Amygdala (tissue), 56 donors: ENCODE data around the gene CRNKL1.

ENCODE experiments used
- DNase-seq, 56 donors: peaks; one replicate each; lab custom pipeline; 2025; lab: John Stamatoyannopoulos, UW

The CRNKL1 gene

GRCh38 chr20:20052074-20052970 lies at the start of gene CRNKL1, which contains the start of gene CFAP61:
Gene CRNKL1 (minus strand): TSS chr20:20052466. CDS start chr20:20052342, 124 bp downstream.
Gene CFAP61 (plus strand): TSS chr20:20052532. CDS start chr20:20056654, 4,122 bp downstream.
- peak; percentile 81 to 99 (median 94) for DNase-seq

DNA sequence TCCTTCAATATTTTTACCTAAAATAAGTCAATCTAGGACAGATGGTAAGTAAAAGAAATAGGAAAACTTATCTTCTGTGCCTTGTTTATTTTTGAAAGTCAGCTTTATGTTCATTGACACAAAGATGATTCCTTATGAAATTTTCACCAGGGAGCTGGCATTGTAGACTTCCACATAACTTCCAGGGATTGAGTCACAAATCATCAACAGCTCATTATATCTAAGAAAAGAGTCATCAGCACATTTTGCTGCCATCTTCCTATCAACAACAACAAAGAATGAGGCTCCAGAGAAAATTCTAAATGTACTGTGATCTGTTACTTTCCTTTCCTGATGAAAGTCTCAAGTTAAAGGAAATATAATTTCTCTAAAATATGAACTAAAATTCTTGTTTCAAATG lies 48.6 kb upstream of the CRNKL1 start:
- no peak for DNase-seq

- peak in 3 of 56 donors; percentile 5 to 16 (median 5) for DNase-seq
These were observed 44.2 kb upstream of the CRNKL1 start for GRCh38 chr20:20096421-20096820.

DNA sequence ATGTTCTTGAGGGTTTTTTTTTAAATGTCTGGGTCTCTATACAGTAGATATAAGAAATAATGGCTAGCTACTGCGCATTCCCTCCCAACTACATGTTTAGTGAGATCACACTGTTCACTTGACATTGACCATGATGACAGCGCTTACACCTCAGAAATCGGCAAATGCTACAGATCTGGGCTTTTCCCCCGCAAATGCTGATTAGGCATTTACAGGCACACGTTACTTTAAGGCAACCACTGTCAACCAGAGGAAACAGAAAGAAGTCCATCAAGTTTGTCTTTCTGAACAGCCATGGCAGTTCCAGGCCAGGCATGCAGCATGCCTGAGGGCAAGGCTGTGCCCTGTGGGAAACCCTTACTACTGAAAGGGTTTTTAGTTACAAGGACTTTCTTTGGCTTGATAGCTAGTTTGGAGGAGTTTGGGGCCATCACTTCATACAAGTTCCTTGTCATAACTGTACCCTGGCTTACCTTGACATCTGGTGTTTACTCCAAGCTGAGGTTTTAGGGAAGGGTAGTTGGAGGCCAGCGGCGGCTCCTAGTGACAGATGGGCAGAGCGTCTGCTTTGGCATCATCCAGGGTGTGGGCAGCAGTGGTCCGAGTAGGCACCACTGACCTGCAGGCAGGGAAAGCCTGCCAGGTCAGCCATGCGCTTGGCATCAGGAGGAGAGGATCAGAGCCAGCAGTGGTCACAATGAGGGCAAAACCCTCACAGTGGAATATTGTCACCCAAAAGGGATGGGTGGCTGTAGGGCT lies 43.0 kb upstream of the CRNKL1 start:
- no peak for DNase-seq

DNA sequence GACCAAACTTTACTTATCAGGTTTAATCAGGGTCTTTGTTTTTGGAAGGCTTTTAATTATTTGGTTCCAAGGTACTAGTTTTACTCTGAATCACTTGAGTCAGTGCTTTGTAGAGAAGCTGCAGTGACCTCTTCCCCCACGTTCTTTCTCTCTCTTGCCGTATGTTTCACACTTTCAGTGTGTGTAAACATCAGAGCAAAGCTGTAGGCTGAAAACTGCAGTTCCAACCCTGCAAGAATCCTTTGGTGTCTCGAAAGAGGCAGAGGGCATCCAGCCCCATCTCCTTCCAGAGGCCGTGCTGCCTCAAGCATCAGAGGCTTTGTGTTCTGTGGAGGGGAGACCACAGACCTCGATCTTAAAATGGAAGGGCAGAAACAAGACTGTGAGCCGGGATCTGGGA lies 42.1 kb upstream of the CRNKL1 start:
- no peak for DNase-seq

GRCh38 chr20:20092827-20093226 lies 40.6 kb upstream of the CRNKL1 start:
- DNase-seq: no peak

- no peak for DNase-seq
These were observed 37.7 kb upstream of the CRNKL1 start for GRCh38 chr20:20089939-20090338.

DNA sequence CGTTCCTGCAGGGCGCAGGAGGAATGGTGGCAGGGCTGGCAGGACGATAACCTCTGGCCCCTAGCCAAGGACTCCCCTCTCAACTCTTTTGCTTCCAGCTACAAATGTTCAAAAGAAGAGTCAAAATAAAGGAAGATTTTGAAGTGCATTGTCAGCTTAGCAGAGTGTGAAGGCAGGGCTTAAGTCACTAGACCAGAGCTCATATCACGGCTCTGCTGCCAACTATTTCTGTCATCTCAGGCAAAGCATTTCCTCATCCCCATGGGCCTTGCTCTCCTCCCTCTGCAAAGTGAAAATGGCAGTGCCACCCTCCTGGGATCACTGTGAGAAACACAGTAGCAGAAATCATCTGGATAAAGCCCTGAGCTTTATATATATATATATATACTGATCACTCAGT lies 36.8 kb upstream of the CRNKL1 start:
- no peak for DNase-seq

- DNase-seq: no peak
These were observed 33.5 kb upstream of the CRNKL1 start for GRCh38 chr20:20085812-20086211.

DNA sequence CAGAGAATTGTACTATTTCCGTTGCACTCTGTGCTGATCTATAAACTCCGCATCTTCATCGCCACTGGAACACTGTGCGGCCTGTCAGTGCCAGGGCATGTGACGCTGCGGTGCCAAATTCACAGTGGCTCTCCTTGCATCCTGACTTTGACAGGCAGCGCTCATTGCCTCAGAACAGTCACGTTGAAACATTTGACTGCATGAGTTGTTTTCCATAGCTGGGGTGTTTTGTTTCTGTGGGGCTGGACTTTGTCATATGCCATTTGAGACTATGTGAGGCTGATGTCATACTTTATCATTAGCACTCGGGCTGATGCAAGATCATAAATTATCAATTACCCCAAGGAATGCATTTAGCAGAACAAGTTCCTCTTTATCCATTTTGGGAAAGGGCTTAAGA lies 32.8 kb upstream of the CRNKL1 start:
- no peak for DNase-seq

DNA sequence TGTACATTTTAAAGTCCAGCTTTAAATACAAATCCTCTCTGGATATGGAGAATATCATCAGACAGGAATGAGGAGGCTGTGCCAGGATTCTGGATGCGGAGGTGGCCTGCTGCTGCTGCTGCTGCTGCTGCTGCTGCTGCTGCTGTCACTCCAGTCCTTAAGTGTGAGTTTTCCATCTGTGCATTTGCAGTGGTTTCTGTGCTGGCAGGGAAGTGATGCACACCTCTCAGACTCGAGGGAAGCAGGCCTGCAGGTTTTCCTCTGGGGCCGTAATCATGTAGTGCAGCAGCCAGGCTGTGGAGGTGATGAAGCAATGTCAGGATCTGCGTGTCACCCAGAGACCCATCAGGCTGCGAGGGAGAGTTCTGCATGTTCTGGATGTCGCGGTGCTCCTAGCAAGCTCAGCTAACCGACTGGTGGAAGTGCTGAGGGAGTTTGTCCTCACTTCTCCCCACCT lies 32.1 kb upstream of the CRNKL1 start:
- DNase-seq: peak in 3 of 56 donors; percentile 8 to 41 (median 11)

DNA sequence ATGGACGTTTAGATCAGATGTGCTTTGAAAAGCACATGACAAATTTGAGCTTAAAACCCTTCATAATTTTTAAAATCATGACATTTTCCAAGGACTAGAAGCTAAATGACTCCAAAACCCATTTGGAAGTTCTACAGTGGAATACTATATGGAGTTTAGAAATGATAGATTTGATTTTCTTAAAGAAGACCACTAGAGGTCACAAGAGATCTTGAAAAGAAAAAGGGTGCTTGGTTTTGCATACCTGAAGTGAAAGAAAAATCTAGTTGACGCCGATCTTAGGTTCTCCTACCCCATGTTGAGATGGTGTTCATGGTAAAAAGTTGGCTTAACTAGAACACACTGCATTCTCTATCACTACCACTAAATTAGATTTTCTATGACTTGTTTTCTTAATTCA lies 31.5 kb upstream of the CRNKL1 start:
- DNase-seq: peak in 1 of 56 donors; percentile 28

DNA sequence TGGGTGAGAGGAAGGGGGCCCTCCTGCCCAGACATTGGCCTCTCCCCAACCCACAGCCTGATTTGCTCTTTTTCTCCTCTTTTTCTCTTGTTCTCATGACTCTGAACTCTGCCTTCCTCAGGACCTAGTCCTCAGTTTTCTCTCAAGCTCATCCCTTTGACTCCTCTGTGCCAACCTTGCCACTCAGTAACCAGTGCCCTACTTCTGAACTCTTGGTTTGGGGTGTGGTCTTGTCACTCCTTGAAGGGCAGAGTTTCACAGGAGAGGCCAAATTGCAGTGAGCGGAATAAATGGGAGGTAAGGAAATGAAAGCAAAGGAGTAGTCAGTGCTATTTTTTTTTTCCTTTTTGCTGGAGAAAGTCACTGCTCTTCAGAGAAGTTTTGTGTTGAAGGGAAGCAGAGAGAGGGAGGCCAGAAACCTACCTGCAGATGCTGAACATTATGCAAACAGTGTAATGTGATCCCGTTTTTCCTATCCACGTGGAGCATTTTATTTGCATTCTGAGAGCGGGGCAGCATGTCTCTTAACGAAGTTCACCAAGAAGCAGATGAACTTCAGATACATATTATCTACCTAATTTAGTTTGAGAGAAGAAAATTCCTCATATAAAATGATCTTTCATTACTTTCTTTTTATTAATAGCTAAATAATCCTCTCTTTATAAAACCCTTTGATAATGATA lies 27.0 kb upstream of the CRNKL1 start:
- no peak for DNase-seq

DNA sequence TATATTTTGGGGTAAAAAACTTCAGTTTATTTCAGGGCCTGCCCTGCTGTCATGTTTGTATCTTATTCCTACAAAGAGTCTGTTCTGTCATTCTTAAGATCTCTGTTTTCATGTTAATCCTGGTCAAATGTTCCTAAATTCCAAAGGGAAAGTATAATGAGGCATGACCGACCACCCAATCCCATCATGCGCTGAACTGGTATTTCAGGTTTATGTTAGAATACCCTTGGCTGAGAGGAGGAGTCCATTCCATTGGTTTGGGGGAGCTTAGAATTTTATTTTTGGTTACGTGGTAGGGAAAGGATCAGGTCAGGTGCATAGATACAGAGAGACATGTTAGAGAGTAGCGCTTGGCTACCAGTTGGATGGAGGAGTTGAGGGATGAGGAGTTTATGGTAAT lies 25.8 kb upstream of the CRNKL1 start:
- no peak for DNase-seq

DNA sequence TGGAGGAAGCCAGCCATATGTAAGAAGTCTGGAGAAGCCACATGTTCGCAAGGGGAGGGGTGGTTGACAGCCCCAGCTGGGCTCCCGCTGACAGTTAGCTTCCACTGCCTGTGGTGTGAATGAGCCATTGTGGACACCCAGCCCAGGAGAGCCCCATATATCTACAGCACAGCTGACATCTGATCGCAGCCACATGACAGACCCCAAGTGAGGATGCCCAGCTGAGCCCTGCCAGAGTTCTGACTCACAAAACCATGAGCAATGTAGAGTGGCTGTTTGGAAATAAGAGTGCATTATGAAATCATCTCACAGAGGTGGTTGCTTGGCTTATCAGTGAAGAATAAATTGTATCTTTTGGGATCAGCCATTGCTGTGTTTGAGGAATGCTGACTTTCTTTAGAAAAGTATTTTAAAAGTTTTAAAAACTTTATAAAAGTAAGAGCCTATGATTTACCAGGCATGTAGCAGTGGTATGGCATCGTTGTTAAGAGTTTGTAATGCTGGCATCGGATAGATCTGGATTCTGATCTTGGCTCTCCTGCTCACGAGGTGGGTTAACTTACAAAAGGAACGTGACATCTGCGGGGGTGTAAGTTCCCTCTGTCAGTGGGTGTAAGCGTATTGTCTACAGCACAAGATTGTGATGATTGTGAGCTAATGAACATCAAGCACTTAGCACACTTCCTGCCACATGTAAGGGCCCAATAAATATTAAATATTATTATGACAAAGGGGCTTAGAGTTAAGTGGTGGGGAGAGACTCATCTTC lies 24.2 kb upstream of the CRNKL1 start:
- peak in 53 of 56 donors; percentile 8 to 94 (median 75) for DNase-seq

GRCh38 chr20:20075032-20075431 lies 22.8 kb upstream of the CRNKL1 start:
- no peak for DNase-seq

DNA sequence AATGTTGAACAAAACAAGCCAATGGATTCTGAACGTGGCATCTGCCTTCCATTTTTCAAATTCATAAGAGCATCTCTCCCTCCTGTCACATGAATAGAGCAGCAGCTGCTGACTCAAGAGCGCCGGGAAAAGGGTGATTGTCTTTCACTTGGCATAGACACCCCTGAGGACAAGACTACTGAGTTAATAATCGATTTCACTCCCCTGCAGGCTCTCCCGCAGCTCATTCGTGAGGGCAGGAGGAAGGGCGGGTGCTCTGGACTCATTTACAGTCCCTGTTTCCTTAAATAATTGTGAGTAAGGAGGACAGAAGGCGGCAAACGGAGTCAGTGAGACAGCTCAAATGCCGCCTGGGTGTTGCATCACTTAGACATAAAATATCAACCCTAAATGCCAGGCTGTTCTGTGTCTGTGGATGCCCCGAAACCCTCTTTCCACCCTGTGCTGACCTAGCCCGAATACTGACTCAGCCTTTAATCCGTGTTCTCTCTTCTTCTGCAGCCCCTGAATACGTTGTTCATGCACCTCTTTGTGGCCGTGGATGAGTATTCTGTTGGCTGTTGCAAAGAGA lies 21.6 kb upstream of the CRNKL1 start:
- DNase-seq: peak in 8 of 56 donors; percentile 7 to 29 (median 14)

- no peak for DNase-seq
These were observed 18.8 kb upstream of the CRNKL1 start for GRCh38 chr20:20070871-20071726.

DNA sequence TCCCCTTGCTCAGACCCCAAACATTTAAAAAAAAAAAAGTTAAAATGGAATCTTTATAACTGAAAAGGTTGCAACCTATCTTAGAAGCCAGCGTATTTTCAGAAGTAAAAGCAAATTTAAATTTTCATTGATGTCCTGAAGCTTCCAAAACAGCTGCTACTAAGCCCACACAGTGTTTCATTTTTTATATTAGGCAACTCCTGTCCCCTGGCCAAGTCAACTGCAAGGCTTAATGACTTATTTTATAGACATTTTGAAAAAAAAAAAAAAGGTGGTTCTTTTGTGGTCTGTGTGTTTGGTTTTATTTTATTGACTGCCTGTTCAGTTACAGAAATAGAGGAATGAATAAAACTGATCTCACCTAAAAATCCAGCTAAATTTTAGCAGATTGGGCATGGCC lies 13.1 kb upstream of the CRNKL1 start:
- DNase-seq: no peak
